Measurements from ENCODE around the gene CORO2A.
A peak's percentile ranks its signal among the peaks of the same experiment; 100 is the strongest.

Gene CORO2A, protein sequence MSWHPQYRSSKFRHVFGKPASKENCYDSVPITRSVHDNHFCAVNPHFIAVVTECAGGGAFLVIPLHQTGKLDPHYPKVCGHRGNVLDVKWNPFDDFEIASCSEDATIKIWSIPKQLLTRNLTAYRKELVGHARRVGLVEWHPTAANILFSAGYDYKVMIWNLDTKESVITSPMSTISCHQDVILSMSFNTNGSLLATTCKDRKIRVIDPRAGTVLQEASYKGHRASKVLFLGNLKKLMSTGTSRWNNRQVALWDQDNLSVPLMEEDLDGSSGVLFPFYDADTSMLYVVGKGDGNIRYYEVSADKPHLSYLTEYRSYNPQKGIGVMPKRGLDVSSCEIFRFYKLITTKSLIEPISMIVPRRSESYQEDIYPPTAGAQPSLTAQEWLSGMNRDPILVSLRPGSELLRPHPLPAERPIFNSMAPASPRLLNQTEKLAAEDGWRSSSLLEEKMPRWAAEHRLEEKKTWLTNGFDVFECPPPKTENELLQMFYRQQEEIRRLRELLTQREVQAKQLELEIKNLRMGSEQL

DNA sequence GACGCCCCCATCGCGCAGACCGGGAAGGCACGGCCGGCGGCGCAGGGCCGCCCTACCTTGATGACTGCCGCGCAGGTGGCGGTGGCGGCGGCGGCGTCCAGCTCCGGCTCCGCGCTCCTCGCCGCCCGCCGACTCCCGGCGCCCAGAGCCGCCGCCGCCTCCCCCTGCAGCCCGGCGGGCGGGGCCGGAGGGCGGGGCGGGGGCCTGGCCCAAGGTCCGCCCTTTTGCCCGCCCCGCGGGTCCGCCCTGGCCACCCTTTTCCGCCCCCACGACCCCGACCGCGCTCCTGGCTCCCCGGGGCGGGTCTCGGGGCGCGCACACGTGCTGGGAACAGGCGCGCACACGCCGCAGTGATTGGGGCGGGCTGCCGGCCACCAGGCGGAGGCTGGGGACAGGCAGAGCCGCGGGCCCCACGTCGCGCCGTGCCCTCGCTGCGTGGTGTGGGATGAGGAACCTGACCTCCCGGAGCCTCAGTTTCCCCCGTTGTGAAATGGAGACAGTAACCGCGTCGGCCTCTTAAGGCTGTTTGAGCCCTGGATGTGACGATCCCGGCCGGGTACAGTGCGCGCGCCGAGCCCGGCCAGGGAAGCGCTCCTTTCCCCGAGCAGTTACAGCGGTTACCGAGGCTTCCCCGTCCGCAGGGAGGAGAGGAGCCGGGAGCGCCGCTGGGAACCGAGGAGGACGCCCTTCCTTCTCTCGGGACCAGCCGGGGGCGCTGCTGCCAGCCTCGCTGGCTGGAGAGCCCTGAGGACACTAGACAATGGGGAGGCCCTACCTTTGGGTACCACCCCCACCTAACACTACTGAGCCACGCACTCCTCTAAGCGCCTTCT lies at the start of gene CORO2A:
Gene CORO2A (minus strand): TSS at position 135 of the 833 bp plus-strand sequence. CDS start 34,977 bp downstream, outside the sequence.
- H3K27ac ChIP-seq (ENCODE audit: low read depth, low read length), result peak within 1 kb of the TSS; percentile 54

DNA sequence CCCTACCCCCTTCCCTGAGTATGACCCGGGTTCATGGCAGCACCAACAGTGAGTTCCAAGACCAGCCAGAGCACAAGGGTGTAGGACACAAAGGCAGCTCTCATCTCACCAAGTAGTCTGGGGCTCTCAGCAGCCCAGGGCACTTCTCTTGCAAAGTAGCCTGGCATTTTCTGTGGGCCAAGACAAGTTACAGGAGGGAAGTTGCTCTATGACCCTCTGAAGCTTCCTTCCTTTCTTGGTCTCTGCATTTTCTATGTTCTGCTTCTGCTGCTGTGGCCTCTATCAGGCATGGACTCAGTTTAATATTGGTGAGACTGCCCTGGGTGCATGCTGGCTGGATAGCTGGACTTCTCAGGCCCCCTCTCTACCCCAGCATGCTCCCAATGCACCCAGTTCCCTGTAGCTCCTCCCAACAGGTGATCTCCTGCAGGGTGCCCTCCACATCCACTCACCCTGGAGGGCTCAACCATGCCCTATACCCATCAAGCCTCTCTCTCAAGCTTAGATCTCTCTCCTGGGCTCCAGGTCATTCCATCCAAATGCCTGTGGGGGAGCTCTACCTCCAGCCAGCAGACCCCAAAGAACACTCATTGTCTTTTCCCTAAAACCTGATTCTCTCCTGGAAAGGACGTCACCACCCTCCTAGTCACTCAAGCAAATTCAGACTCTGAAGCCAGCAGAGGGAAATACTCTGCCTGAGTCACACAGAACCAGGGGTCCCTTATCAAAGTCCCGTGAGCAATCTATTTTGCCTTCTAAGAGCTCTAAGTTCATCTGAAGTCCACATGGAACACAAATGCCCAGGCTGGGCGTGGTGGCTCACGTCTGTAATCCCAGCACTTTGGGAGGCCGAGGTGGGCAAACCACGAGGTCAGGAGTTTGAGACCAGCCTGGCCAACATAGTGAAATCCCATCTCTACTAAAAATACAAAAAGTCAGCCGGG lies 49.2 kb upstream of the CORO2A start:
- Histone ChIP-seq H3K9me3 (ENCODE audit: control insufficient read depth, insufficient read depth, low read length) (no peaks in the 10 kb centered on the region), H3K9ac (ENCODE audit: low read depth, low read length) (no peak overlapping the region), H3K4me1 (ENCODE audit: control insufficient read depth, insufficient read depth, low read length) (peaks cover 6% of the 10 kb centered on the region; the same call in 1 of the 2 replicates), H3K36me3 (ENCODE audit: control insufficient read depth, insufficient read depth, low read length) (no peaks in the 10 kb centered on the region), H3K4me3 (ENCODE audit: low read depth, low read length) (no peak overlapping the region), H3K27ac (ENCODE audit: low read depth, low read length) (no peak overlapping the region), H3K27me3 (ENCODE audit: control insufficient read depth, insufficient read depth, low read length) (no peaks in the 10 kb centered on the region)

More for the DNA sequence above, at the start of gene CORO2A:
- Histone ChIP-seq H3K9me3 (ENCODE audit: control insufficient read depth, insufficient read depth, low read length) (no peaks in the 10 kb centered on the region), H3K4me1 (ENCODE audit: control insufficient read depth, insufficient read depth, low read length) (peaks cover 13% of the 10 kb centered on the region), H3K4me3 (ENCODE audit: low read depth, low read length) (peak within 1 kb of the TSS; percentile 81), H3K9ac (ENCODE audit: low read depth, low read length) (peak within 1 kb of the TSS; percentile 70), H3K36me3 (ENCODE audit: control insufficient read depth, insufficient read depth, low read length) (no peaks in the 10 kb centered on the region), H3K27me3 (ENCODE audit: control insufficient read depth, insufficient read depth, low read length) (no peaks in the 10 kb centered on the region)

DNA sequence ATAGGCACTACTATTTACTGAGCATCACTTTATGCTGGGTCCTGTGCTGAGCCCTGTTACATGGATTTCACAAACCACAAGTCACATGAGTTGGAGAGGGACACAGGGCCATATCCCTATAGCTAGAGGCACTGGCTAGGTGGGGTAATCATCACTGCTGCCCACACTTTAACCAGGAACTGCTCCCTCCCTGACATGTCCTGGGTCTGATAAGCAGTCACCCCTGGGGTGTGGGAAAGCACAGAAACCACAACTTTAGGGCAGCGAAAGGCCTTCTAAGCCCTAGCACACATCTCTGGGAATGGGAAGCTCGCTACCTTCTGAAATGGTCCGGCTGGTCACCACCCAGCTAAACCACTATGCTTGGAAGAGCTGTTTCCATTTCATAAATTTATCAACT lies 48.0 kb upstream of the CORO2A start:
- H3K27me3 ChIP-seq (ENCODE audit: control insufficient read depth, insufficient read depth, low read length), result no peaks in the 10 kb centered on the region
- H3K9me3 ChIP-seq (ENCODE audit: control insufficient read depth, insufficient read depth, low read length), result no peaks in the 10 kb centered on the region
- H3K4me3 ChIP-seq (ENCODE audit: low read depth, low read length), result no peak overlapping the region
- no peaks in the 10 kb centered on the region for H3K36me3 ChIP-seq (ENCODE audit: control insufficient read depth, insufficient read depth, low read length)
- peaks cover 6% of the 10 kb centered on the region; the same call in 1 of the 2 replicates for H3K4me1 ChIP-seq (ENCODE audit: control insufficient read depth, insufficient read depth, low read length)
- H3K27ac ChIP-seq (ENCODE audit: low read depth, low read length), result no peak overlapping the region
- H3K9ac ChIP-seq (ENCODE audit: low read depth, low read length), result no peak overlapping the region

DNA sequence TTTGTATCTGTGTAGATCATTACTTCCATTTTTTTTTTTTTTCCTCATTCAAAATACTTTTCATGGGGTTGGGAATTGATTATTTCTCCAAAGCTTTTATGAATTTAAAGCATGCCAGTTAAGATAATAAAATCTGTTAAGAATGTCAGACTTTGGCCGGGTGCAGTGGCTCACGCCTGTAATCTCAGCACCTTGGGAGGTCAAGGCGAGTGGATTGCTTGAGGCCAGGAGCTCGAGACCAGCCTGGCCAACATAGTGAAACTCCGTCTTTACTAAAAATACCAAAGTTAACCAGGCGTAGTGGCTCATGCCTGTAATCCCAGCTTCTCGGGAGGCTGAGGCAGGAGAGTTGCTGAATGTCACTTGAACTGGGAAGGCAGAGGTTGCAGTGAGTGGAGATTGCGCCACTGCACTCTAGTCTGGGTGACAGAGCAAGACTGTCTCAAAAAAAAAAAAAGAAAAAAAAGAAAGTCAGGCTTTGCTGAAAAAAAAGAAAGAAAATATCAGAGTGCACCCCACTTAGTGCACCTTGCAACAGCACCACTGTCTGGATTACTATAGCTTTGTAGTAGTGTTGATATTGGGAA lies 44.6 kb upstream of the CORO2A start:
- Histone ChIP-seq H3K27me3 (ENCODE audit: control insufficient read depth, insufficient read depth, low read length) (no peaks in the 10 kb centered on the region), H3K9me3 (ENCODE audit: control insufficient read depth, insufficient read depth, low read length) (no peaks in the 10 kb centered on the region), H3K4me1 (ENCODE audit: control insufficient read depth, insufficient read depth, low read length) (no peaks in the 10 kb centered on the region), H3K27ac (ENCODE audit: low read depth, low read length) (no peak overlapping the region), H3K9ac (ENCODE audit: low read depth, low read length) (no peak overlapping the region), H3K4me3 (ENCODE audit: low read depth, low read length) (no peak overlapping the region), H3K36me3 (ENCODE audit: control insufficient read depth, insufficient read depth, low read length) (peaks cover 10% of the 10 kb centered on the region)

DNA sequence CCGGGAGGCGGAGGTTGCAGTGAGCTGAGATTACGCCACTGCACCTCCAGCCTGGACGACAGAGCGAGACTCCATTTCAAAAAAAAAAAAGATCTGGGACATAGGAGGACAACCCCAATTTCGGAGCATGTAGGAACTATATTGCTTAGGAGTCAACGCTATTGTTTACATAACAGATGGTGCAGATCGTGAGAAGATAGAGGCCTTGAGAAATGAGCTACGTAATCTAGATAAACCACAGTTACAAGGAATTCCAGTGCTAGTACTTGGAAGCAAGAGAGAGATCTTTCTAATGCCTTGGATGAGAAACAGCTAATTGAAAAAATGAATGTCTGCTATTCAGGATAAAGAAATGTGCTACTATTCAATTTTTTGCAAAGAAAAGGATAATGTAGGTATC lies 42.7 kb upstream of the CORO2A start:
- no peak overlapping the region for H3K27ac ChIP-seq (ENCODE audit: low read depth, low read length)
- H3K9ac ChIP-seq (ENCODE audit: low read depth, low read length), result no peak overlapping the region
- H3K27me3 ChIP-seq (ENCODE audit: control insufficient read depth, insufficient read depth, low read length), result no peaks in the 10 kb centered on the region
- H3K4me1 ChIP-seq (ENCODE audit: control insufficient read depth, insufficient read depth, low read length), result no peaks in the 10 kb centered on the region
- no peak overlapping the region for H3K4me3 ChIP-seq (ENCODE audit: low read depth, low read length)
- H3K36me3 ChIP-seq (ENCODE audit: control insufficient read depth, insufficient read depth, low read length), result peaks cover 20% of the 10 kb centered on the region
- H3K9me3 ChIP-seq (ENCODE audit: control insufficient read depth, insufficient read depth, low read length), result no peaks in the 10 kb centered on the region

DNA sequence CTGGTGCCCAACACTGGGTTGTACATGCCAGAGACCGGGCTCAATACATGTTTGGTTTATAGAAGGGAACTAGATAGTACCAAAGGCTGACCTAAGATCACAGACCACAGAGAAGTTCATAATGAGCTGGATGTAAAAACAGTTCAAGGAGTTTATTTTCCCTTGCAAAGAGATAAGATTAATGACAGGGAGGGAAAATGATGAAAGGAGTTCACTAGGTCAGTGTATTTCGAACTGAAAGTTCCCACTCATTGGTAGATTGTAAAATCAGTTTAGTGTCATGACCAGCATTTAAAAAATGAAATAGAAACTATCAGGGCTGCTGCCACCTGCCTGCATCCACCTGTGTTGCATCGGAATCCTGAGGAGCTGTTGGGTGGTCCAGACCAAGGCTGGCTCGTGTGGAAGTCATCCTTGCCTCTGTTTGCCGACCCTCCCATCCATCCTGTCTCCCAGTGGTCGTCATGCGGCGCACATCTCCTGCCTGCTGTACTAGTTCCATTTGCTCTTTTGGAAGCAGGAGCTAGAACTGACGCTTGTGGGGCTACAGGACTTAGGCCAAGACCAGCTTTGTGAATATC lies 41.9 kb upstream of the CORO2A start:
- Histone ChIP-seq H3K27me3 (ENCODE audit: control insufficient read depth, insufficient read depth, low read length) (no peaks in the 10 kb centered on the region), H3K4me3 (ENCODE audit: low read depth, low read length) (no peak overlapping the region), H3K36me3 (ENCODE audit: control insufficient read depth, insufficient read depth, low read length) (peaks cover 24% of the 10 kb centered on the region), H3K9me3 (ENCODE audit: control insufficient read depth, insufficient read depth, low read length) (no peaks in the 10 kb centered on the region), H3K4me1 (ENCODE audit: control insufficient read depth, insufficient read depth, low read length) (no peaks in the 10 kb centered on the region), H3K27ac (ENCODE audit: low read depth, low read length) (no peak overlapping the region), H3K9ac (ENCODE audit: low read depth, low read length) (no peak overlapping the region)

DNA sequence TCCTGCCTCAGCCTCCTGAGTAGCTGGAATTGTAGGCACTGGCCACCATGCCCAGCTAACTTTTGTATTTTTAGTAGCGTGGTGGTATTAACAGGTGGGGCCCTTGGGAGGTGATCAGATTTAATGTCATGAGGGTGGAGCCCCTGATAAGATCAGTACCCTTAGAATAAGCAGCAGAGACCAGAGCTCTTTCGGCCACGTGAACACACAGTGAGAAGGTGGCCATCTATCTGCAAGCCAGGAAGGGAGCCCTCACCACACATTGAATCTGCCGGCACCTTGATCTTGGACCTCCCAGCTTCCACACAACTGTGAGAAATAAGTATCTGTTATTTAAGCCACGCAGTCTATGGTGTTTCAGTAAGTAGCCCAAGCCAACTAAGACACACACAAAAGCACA lies 40.5 kb upstream of the CORO2A start:
- no peaks in the 10 kb centered on the region for H3K4me1 ChIP-seq (ENCODE audit: control insufficient read depth, insufficient read depth, low read length)
- no peak overlapping the region for H3K9ac ChIP-seq (ENCODE audit: low read depth, low read length)
- no peaks in the 10 kb centered on the region for H3K9me3 ChIP-seq (ENCODE audit: control insufficient read depth, insufficient read depth, low read length)
- H3K4me3 ChIP-seq (ENCODE audit: low read depth, low read length), result no peak overlapping the region
- no peak overlapping the region for H3K27ac ChIP-seq (ENCODE audit: low read depth, low read length)
- no peaks in the 10 kb centered on the region for H3K27me3 ChIP-seq (ENCODE audit: control insufficient read depth, insufficient read depth, low read length)
- H3K36me3 ChIP-seq (ENCODE audit: control insufficient read depth, insufficient read depth, low read length), result peaks cover 36% of the 10 kb centered on the region

DNA sequence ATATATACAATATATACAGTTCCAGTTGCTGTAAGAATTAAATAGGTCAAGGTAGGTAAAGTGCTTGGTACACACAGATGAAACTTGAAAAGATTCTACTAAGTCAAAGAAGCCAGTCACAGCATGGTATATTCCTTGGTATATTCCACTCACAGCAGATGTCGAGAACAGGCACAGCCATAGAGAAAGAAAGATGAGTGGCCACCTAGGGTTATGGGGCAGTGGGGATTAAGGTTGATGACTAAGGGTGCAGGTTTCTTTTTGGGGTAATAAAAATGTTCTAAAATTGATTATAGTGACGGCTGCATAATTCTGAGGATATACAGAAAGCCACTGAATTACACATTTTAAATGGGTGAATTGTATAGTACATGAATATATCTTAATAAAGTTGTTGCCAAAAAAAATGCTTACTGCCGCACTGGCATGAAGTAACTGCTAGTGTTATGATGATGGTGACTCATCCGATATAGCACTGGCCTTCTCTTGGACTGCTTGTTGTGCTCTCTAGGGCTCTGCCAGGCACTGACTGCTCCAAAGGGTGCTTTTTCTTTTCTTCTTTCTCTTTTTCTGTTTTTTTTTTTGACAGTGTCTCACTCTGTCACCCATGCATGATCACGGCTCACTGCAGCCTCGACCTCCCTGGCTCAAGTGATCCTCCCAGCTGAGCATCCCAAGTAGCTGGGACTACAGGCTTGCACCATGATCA lies 39.5 kb upstream of the CORO2A start:
- Histone ChIP-seq H3K4me1 (ENCODE audit: control insufficient read depth, insufficient read depth, low read length) (no peaks in the 10 kb centered on the region), H3K4me3 (ENCODE audit: low read depth, low read length) (no peak overlapping the region), H3K27me3 (ENCODE audit: control insufficient read depth, insufficient read depth, low read length) (no peaks in the 10 kb centered on the region), H3K27ac (ENCODE audit: low read depth, low read length) (no peak overlapping the region), H3K9me3 (ENCODE audit: control insufficient read depth, insufficient read depth, low read length) (no peaks in the 10 kb centered on the region), H3K9ac (ENCODE audit: low read depth, low read length) (no peak overlapping the region), H3K36me3 (ENCODE audit: control insufficient read depth, insufficient read depth, low read length) (peaks cover 38% of the 10 kb centered on the region)

DNA sequence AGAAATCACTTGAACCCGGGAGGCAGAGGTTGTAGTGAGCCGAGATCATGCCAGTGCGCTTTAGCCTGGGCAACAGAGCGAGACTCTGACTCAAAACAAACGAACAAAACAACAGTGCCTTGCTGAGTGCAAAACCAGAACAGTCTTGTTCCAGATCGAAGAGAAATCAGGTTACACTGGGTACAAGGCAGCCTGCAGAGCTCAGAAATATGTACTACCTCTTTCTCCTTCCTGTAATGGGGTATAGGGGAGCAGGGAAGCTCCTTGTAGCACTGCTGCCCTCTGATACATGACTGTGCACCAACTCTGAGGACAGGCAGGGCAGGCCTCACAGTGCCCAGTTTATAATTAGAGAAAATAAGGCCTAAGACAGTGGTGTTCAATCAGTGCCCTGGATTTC lies 38.4 kb upstream of the CORO2A start:
- H3K4me3 ChIP-seq (ENCODE audit: low read depth, low read length), result no peak overlapping the region
- no peaks in the 10 kb centered on the region for H3K4me1 ChIP-seq (ENCODE audit: control insufficient read depth, insufficient read depth, low read length)
- H3K27ac ChIP-seq (ENCODE audit: low read depth, low read length), result no peak overlapping the region
- H3K27me3 ChIP-seq (ENCODE audit: control insufficient read depth, insufficient read depth, low read length), result no peaks in the 10 kb centered on the region
- H3K9me3 ChIP-seq (ENCODE audit: control insufficient read depth, insufficient read depth, low read length), result no peaks in the 10 kb centered on the region
- no peak overlapping the region for H3K9ac ChIP-seq (ENCODE audit: low read depth, low read length)
- peaks cover 44% of the 10 kb centered on the region for H3K36me3 ChIP-seq (ENCODE audit: control insufficient read depth, insufficient read depth, low read length)
